Kidney tubule cell (primary cell): ENCODE measurements around the gene ZNF263.

ENCODE experiments used
- DNase-seq: peaks from one replicate; pipeline ENCODE4 v3.0.0-alpha.2; 2018; ENCODE audit warnings: low spot score

ZNF263 gene

GRCh38 chr16:3327514-3327913 lies 44.2 kb downstream of the ZNF263 start:
- DNase-seq = no peak

- no peak for DNase-seq
These were observed 44.8 kb downstream of the ZNF263 start for GRCh38 chr16:3328104-3328503.

GRCh38 chr16:3328643-3329042 lies 45.4 kb downstream of the ZNF263 start:
- DNase-seq = no peak
